Mammary epithelial cell (primary cell): ENCODE data around the gene PPP3R1.

ENCODE experiments used
- EZH2 ChIP-seq: IDR thresholded peaks from 2 replicates; pipeline ENCODE4 v1.6.1; 2012; ENCODE audit warnings: low read length, inconsistent platforms, borderline replicate concordance
- TF ChIP-seq, protein P1 (sequence below), 2 donors: IDR thresholded peaks in 1 of 2; conservative IDR thresholded peaks in 1 of 2; 2 replicates each; pipeline ENCODE4 v1.5.1; 2011 to 2012; ENCODE audit warnings: inconsistent platforms in 2 of 2, low read length in 2 of 2, mild to moderate bottlenecking in 2 of 2, control low read depth in 1 of 2, low read depth in 1 of 2; ENCODE audit not compliant: insufficient read depth in 1 of 2; ENCODE audit errors: extremely low read depth in 1 of 2

DNA sequence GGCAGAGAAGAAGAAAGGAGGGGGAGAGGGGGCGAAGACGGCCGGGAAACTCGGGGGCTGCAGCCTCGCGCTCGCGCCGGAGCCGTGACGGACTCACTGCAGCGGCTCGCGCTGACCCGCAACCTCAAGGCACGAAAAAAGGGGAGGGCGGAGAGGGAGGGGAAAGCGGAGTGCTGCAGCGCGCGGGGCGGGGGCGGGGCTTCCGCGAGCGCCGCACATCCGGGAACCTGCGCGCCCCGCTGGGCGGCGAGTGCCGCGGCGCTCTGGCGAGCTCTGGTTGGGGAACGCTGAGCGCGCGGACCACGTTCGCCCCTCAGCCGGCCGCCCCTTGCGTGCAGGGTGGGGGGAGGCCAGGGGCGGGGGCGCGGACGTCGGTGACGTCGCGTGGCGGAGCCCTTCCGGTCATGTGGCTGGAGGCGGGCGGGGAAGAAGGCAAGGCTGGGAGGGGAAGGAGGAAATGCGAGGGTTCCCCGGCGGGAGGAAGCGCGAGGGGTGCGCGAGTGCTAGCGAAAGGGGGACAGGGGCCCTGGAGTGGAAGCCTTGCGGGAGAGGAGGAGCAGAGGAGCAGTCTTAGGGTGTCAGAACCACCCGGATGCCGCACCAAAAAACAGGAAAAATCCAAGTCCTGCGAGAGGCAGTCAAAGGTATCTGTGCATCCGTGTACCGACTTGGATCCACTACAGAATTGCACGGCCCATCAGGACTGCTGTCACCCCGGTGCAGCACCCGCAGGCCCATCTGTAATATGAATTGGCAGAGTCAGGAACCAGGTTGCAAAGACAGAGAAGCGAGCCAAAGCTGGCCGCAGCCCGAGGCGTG is at the start of gene PPP3R1:
- TF ChIP-seq, protein P1, sequence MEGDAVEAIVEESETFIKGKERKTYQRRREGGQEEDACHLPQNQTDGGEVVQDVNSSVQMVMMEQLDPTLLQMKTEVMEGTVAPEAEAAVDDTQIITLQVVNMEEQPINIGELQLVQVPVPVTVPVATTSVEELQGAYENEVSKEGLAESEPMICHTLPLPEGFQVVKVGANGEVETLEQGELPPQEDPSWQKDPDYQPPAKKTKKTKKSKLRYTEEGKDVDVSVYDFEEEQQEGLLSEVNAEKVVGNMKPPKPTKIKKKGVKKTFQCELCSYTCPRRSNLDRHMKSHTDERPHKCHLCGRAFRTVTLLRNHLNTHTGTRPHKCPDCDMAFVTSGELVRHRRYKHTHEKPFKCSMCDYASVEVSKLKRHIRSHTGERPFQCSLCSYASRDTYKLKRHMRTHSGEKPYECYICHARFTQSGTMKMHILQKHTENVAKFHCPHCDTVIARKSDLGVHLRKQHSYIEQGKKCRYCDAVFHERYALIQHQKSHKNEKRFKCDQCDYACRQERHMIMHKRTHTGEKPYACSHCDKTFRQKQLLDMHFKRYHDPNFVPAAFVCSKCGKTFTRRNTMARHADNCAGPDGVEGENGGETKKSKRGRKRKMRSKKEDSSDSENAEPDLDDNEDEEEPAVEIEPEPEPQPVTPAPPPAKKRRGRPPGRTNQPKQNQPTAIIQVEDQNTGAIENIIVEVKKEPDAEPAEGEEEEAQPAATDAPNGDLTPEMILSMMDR (conservative IDR thresholded peaks at IDR 0.05 in 1 of 2, IDR thresholded peaks at IDR 0.05 in 1 of 2; ENCODE audit: extremely low read depth in 1 of 2, insufficient read depth in 1 of 2, low read depth in 1 of 2, low read length in 2 of 2): no peak
- no peak for TF ChIP-seq EZH2
